Subcutaneous adipose tissue (tissue), 4 donors: ENCODE measurements around the gene TCP11L1. TPM values are rescaled to one million over a fixed set of nuclear protein-coding genes. Genes with fewer than 3 reads are reported as not detected.

Experiments used
- total RNA-seq, 4 donors: library from RNA; depleted of rRNA; stranded (reverse); fragments of >200 nt; gene quantifications; one replicate each; pipeline ENCODE4 v1.1.0, GENCODE V29; 2016
- TF ChIP-seq, protein P1 (sequence below): fragments of 450-650 bp; IDR thresholded peaks from one replicate; pipeline ENCODE4 v1.5.1; 2016; ENCODE audit warnings: low read depth, mild to moderate bottlenecking, control low read depth, antibody characterized with exemption, moderate library complexity

TCP11L1 gene
- total RNA-seq, 4 donors from 2014 or later: 25.2 to 31.1 (median 28.6) TPM

GRCh38 chr11:33063326-33063881 is 24.0 kb downstream of the TCP11L1 start:
- TF ChIP-seq, protein P1, sequence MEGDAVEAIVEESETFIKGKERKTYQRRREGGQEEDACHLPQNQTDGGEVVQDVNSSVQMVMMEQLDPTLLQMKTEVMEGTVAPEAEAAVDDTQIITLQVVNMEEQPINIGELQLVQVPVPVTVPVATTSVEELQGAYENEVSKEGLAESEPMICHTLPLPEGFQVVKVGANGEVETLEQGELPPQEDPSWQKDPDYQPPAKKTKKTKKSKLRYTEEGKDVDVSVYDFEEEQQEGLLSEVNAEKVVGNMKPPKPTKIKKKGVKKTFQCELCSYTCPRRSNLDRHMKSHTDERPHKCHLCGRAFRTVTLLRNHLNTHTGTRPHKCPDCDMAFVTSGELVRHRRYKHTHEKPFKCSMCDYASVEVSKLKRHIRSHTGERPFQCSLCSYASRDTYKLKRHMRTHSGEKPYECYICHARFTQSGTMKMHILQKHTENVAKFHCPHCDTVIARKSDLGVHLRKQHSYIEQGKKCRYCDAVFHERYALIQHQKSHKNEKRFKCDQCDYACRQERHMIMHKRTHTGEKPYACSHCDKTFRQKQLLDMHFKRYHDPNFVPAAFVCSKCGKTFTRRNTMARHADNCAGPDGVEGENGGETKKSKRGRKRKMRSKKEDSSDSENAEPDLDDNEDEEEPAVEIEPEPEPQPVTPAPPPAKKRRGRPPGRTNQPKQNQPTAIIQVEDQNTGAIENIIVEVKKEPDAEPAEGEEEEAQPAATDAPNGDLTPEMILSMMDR: no peak

DNA sequence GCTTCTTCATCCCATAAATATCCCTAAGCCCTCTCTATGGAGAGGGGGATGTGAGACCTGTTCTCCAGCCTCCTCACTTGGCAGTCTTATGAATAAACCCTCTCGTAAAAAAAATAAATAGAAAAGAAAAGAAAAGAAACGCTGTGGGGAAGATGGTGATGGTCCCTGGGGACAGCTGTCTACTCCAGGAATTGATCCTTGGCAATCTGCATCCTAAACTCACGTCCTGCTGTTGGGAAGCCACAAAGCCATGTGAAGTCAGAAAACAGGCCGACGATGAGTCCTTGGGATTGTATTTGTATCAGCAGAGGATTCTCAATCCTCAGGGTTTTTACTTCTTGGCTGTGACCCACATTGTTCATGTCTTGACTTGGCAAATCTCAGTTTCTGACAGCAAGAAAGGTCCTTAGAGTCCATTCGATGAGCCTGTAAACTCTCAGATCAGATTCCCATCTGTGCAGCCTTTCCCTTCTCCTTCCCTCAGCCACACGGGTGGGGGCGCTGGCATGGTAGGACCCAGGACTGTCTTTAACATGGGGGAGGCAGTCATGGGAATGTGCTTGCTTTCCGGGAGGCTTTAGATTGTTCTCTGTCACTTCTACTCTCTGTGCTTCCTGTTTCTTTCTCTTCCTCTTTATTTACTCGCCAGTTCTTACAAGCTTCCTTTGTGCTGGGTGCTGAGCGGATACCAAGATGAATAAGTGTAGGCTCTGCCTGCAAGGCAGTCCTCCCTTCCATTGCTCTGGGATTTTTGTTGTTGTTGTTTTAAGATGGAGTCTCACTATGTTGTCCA is 24.9 kb downstream of the TCP11L1 start:
- TF ChIP-seq, protein P1: no peak

- TF ChIP-seq, protein P1: no peak
Observed at GRCh38 chr11:33064866-33065265, 25.5 kb downstream of the TCP11L1 start.

GRCh38 chr11:33065445-33066178 is 26.2 kb downstream of the TCP11L1 start:
- TF ChIP-seq, protein P1: no peak

DNA sequence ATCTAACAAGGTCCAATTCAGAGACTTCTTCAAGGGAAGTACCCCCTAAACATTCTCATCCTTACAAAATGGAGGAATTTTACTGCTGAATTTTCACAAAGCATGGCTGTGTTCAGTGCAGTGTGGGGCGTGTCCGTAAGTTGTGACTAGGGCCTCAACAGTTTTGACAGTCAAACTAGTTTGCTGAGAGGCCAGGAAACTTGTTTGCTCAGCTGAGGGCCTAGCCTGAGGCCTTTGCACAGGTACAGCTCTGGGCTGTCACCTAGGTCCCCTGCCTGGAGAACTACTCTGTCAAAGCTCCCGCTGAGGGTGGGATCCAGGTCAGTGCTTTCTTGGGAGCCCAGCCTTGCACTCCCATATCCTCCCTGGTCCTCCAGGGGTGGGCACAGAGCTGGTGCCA is 27.9 kb downstream of the TCP11L1 start:
- TF ChIP-seq, protein P1: no peak

- TF ChIP-seq, protein P1: no peak
Observed at GRCh38 chr11:33068611-33069340, 29.4 kb downstream of the TCP11L1 start.
